GM21576 (cell line): Measurements from ENCODE around the gene CACFD1.

Experiments
- ATAC-seq: cut with Tn5 transposase; IDR thresholded peaks from one replicate; pipeline ENCODE4 v1.9.1; 2021; ENCODE audit warnings: mild to moderate bottlenecking, moderate library complexity; ENCODE audit not compliant: unreplicated experiment

CACFD1 gene

DNA sequence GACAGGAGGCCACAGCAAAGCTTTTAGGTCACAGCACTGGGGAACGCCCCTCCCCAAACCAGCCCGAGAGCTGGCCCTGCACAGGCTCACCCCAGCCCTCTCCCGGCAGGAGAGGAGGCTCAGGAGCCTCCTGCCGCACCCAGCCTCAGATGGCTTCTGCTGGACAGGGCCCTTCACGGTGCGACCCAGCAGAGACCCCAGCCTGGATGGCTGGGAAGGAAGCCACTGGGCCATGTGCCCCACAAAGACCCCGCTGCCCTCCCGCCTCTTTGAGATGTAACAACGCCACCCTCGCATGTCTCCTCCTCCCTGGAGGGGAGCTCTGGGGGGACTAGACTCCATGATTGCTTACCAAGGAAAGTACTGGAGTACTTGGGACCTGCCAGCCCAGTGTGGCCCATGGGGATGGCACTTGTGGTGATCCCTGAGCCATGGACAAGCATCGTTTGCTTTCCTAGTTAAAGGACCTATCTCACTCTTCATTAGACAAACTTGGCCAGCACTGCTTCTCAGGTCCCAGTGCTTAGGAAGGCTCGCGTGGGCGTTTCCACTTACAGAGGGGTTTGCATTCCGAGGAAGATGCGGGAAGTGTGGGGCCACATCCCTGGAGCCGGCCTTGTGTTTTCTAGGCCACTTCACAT lies 56.0 kb downstream of the CACFD1 start:
- no peak for ATAC-seq

- ATAC-seq: no peak
These were observed 56.6 kb downstream of the CACFD1 start for GRCh38 chr9:133516256-133516960.

DNA sequence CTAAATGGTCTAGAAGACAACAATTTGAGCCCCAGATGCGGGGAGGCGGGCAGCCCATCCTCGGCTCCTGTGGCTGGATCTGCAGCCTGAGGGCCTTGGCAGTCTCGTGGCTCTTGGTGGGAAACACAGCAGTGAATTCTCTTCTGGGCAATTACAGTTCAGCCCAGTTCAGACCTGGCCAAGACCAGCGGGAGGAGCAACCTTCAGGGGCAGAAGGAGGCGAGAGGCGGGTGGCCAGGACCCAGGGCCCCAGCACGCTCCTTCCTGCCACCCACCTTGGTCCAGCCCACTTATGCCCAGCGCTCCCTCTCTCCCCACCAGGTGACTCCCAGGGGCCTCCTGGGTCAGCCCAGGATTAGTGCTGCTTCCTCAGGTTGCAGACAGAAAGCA lies 57.2 kb downstream of the CACFD1 start:
- ATAC-seq: no peak

GRCh38 chr9:133517711-133518110 lies 57.9 kb downstream of the CACFD1 start:
- ATAC-seq: no peak

- ATAC-seq: no peak
These were observed 58.4 kb downstream of the CACFD1 start for GRCh38 chr9:133518200-133518599.

DNA sequence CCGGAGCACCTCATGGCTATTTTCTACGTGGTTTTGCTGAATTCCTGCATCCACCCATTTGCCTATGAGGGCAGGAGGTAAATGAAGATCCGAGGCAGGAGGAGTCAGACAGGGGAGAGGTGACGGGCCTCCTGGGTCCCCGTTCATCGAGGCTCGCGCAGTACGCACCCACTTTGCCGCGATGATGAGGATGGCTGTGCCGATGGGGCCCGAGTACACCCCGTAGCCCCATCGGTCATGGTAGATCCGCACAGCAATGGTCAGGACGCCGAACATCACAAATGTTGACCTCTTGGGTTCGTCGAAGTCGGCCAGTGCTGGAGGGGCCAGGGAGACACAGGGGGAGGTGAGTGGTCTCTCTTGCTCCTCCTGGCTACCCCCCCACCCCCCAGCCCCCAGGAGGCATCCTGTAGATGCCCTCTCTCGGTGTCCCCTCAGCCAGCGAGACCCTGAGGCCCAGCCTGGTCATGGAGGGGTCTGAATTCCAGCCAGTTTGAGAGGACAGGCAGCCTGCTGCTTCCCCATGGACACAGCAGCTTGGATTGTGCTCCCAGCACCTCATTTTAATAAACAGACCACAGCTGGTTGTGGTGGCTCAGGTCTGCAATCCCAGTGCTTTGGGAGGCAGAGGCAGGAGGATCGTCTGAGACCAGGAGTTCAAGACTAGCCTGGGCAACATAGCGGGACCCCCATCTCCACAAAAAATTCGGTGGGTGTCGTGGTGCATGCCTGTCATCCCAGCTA lies 59.1 kb downstream of the CACFD1 start:
- no peak for ATAC-seq

- ATAC-seq: no peak
These were observed 59.9 kb downstream of the CACFD1 start for GRCh38 chr9:133519693-133520092.

DNA sequence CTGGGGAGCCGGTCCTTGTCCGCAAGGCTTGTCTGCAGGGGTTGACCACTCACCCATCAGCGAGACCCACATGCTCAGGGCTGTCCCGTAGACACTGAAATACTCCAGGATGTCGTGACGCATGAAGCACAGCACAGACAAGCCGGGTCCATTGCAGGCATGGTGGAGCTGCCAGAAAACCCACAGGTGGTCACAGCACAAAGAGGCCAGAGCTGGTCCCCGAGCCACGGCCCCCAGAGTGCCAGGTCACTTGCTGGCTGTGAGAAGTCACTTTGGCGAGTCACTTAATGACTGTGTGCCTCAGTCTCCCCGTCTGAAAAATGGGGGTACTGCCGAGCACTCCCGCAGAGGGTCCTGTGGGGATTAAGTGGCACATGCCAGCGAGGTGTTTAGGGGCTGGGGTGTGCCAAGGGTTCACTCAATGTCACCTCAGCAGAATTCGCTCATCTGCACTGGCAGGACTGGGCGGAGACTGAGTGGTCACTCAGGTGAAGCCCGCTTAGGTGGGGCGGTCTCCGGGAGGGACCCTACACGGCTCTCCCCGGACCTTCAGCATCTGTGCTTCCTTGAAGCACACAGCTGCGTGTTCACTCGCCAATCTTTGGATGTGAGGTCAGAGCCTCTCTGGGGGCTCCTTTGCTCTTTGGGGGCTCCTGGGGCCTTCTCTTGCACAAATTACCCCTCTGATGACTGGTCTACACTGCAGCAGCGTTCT lies 60.5 kb downstream of the CACFD1 start:
- no peak for ATAC-seq
